GM20000 (cell line): ENCODE measurements around the gene NIM1K.
"Not testable (repeated sequence)": the region's sequence is repeated elsewhere in the genome, so short reads cannot be mapped to it uniquely, and the experiment has no call there.

ENCODE experiments used
- DNase-seq: peaks from one replicate; pipeline ENCODE4 v3.0.0; 2012; ENCODE audit warnings: low spot score
- TF ChIP-seq, protein P1 (sequence below): IDR thresholded peaks from 2 replicates; pipeline ENCODE4 v1.5.1; 2012; ENCODE audit warnings: mild to moderate bottlenecking, control low read depth; ENCODE audit errors: extremely low read depth, missing control alignments

NIM1K gene

DNA sequence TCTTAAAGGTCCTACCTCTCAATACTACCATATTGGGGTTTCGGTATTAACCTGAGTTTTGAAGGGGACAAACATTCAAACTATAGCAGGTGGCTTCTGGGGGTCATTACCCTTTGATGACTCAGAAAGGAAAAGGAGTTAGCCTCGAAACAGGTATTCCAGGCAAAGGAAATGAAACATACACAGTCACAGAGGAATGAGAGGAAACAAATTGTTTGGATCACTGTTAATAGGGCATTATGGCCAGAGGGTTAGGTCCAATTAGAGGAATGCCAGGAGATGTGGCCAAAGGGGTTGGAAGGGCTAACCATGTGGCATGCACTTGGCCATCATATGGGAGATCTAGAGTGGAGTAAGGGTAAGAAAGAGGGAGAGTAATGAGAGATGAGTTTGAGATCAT, 23.9 kb upstream of the NIM1K start:
- TF ChIP-seq, protein P1, sequence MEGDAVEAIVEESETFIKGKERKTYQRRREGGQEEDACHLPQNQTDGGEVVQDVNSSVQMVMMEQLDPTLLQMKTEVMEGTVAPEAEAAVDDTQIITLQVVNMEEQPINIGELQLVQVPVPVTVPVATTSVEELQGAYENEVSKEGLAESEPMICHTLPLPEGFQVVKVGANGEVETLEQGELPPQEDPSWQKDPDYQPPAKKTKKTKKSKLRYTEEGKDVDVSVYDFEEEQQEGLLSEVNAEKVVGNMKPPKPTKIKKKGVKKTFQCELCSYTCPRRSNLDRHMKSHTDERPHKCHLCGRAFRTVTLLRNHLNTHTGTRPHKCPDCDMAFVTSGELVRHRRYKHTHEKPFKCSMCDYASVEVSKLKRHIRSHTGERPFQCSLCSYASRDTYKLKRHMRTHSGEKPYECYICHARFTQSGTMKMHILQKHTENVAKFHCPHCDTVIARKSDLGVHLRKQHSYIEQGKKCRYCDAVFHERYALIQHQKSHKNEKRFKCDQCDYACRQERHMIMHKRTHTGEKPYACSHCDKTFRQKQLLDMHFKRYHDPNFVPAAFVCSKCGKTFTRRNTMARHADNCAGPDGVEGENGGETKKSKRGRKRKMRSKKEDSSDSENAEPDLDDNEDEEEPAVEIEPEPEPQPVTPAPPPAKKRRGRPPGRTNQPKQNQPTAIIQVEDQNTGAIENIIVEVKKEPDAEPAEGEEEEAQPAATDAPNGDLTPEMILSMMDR, result no peak
- no peak for DNase-seq

DNA sequence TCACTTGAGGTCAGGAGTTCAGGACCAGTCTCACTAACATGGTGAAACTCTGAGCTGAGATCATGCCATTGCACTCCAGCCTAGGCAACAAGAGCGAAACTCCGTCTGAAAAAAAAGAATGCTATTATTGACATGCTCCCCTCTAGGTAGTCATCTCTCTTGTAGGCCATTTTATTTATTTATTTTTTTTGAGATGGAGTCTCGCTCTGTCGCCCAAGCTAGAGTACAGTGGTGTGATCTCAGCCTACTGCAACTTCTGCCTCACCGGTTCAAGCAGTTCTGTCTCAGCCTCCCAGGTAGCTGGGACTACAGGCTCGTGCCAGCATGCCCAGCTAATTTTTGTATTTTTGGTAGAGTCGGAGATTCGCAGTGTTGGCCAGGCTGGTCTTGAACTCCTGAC, 20.6 kb upstream of the NIM1K start:
- TF ChIP-seq, protein P1, result no peak
- DNase-seq, result no peak

DNA sequence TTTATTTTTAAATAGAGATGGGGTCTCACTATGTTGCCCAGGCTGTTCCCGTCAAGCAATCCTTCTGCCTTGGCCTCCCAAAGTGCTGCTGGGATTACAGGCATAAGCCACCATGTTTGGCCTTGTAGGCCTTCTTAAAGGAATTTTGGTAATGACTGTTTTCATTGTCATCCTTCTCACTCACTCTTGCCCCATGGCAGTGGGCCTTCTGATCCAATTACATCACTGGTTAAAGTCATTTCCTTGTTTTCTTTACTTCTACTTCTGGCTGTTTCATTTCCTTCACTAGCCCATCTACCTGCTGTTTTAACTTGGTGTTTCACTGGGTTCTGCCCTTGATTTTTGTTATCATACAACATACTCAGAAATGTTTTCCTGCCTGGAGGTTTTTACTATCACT, 20.1 kb upstream of the NIM1K start:
- TF ChIP-seq, protein P1, result no peak
- DNase-seq, result no peak

DNA sequence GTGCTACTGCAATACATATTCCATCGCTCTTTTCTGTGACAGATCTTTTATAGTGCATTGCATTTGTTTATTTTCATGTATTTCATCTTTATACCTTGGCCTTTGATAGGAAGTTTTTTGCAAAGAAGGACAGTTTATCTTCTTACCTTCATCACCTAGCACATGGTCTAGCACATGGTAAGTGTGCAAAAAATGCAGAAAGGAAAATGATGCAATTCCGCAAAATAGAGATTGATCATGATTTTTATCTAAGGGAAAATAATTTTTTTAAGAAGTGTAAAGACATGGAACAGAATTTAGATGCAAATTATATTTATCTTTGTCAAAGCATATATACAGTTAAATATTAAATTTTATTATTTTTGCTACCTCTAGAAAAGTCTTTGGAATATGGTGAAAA, 19.2 kb upstream of the NIM1K start:
- TF ChIP-seq, protein P1, result no peak
- no peak for DNase-seq

DNA sequence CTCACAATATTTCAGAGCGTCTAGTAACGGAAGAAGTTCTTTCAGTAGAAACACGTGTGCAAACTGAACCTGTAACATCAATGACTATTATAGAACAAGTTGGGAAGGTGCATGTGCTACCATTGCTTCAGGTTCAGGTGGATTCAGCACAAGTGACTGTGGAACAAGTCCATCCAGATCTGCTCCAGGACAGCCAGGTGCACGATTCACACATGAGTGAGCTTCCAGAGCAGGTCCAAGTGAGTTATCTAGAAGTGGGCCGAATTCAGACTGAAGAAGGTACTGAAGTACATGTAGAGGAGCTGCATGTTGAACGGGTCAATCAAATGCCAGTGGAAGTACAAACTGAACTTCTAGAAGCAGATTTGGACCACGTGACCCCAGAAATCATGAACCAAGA, 17.4 kb upstream of the NIM1K start:
- TF ChIP-seq, protein P1, result no peak
- DNase-seq, result no peak

DNA sequence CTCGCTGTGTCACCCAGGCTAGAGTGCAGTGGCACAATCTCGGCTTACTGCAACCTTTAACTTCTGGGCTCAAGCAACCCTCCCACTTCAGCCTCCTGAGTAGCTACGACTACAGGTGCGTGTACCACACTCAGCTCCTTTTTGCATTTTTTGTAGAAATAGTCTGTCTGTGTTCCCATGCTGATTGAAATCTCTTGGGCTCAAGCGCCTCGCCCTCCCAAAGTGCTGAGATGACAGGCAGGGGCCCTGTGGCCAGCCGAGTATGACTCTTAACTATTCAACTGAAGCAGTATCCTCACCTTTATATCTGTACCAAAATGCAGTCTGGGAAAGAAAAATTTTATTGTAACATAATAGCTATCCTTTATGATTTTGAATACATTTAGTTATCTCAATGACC, 12.2 kb upstream of the NIM1K start:
- TF ChIP-seq, protein P1, result no peak
- DNase-seq, result no peak

DNA sequence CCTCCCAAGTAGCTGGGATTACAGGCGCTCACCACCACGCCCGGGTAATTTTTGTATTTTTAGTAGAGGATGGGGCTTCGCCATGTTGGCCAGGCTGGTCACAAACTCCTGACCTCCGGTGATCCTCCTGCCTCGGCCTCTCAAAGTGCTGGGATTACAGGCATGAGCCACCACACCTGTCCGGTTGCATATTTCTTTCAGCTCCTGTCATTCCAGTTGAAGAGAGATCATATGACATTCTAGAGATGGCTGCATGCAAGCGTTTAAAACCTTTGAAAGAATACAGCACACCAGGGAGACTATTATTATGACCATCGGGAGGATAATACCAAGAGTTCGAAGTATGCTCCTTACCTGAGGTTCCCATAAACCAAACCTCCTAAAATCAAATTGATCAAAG, 9.6 kb upstream of the NIM1K start:
- TF ChIP-seq, protein P1, result no peak
- DNase-seq, result no peak

DNA sequence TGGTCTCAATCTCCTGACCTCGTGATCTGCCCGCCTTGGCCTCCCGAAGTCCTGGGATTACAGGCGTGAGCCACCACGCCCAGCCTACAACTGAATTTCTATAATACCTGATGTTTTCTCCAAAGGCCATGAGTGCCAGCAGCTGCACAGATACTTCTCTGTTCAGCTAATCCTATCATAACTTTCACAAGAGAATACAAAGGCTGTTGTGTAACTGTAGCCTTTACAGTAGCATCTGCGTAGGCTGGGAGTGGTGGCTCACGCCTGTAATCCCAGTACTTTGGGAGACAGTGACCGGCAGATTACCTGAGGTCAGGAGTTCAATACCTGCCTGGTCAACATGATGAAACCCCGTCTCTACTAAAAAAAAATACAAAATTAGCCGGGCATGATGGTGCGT, 8.9 kb upstream of the NIM1K start:
- not testable (repeated sequence) for DNase-seq
